ENCODE data around the gene GRIN2B. TPM values are rescaled to one million over a fixed set of nuclear protein-coding genes. Genes with fewer than 3 reads are reported as not detected.

Gene GRIN2B
- total and polyA plus RNA-seq, 9 of the 15 experiments (the other 6 are each of a cell fraction or from before 2014, with no cell fraction given) = not detected

DNA sequence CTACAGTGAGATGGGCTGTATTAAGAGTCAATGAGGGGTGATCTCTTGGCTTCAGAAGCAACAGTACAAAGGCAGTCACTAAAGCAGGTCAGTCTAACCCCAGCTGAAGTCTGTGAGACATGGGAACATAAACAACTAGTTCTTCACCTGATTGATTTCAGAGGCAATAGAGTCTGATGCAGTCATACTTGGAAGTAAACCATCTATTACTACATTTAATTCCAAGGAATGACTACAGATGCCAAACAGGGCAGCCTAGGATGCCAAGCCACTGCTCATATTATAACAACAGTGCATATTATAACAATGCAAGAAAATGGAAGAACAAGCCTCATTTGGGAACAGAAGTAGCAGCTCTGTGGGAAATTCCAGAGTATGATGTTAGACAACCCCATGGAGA is 35.8 kb downstream of the GRIN2B start (continued):
- TF ChIP-seq, protein P1, sequence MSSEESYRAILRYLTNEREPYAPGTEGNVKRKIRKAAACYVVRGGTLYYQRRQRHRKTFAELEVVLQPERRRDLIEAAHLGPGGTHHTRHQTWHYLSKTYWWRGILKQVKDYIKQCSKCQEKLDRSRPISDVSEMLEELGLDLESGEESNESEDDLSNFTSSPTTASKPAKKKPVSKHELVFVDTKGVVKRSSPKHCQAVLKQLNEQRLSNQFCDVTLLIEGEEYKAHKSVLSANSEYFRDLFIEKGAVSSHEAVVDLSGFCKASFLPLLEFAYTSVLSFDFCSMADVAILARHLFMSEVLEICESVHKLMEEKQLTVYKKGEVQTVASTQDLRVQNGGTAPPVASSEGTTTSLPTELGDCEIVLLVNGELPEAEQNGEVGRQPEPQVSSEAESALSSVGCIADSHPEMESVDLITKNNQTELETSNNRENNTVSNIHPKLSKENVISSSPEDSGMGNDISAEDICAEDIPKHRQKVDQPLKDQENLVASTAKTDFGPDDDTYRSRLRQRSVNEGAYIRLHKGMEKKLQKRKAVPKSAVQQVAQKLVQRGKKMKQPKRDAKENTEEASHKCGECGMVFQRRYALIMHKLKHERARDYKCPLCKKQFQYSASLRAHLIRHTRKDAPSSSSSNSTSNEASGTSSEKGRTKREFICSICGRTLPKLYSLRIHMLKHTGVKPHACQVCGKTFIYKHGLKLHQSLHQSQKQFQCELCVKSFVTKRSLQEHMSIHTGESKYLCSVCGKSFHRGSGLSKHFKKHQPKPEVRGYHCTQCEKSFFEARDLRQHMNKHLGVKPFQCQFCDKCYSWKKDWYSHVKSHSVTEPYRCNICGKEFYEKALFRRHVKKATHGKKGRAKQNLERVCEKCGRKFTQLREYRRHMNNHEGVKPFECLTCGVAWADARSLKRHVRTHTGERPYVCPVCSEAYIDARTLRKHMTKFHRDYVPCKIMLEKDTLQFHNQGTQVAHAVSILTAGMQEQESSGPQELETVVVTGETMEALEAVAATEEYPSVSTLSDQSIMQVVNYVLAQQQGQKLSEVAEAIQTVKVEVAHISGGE (CRISPR knock-in tag; IDR thresholded peaks at IDR 0.05) = no peak
- no peak for TF ChIP-seq TAL1 (IDR thresholded peaks at IDR 0.05)

DNA sequence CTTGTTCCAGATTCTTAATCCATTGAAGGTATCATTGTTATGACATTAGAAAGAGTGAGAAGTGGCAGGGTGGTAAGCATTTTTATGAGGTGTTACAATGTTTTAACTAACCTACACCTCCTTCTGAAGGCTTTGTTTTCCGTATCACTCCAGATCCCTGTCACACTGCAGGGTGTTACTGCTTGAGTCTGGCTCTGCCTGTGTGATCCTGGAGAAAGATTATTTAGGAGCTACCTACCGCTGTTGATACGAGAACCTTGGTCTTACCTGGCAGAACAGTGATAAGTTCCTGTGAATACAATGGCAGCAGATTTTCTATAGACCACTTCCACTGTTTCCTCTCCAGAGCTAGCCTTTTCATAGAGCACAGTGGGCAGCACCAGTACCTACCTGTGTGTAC is 36.2 kb downstream of the GRIN2B start:
- no peaks in the 10 kb centered on the region for H3K4me1 ChIP-seq (replicated peaks in 1 of 2; ENCODE audit: control insufficient read depth in 2 of 2, insufficient read depth in 2 of 2, low read length in 2 of 2)
- DNase-seq (ENCODE audit: extremely low read depth in 1 of 4, low spot score in 3 of 4) = no peak
- WGBS (ENCODE audit: insufficient coverage, low coverage, missing lambda C conversion rate) = 0% methylated on average over 1 of the region's 3 CpGs
- BruUV-seq (replicated peaks) = no TSS peak
- POLR2A ChIA-PET = interaction anchor here (0.6 kb wide), 1 partner anchor 276 kb away, joined by 3 read pairs; no protein-coding TSS in a partner anchor
- H3K4me3 ChIP-seq = no peak overlapping the region
- H2AFZ ChIP-seq (ENCODE audit: low read depth, low read length) = no peak overlapping the region
- in situ Hi-C loops (cut with MboI) = no loop called here
- H3K4me2 ChIP-seq (ENCODE audit: insufficient read depth, low read length) = no peak overlapping the region
- CTCF ChIA-PET (ENCODE audit: low intra/inter-chr PET ratio) = no interaction called here
- no peak overlapping the region for H3K27ac ChIP-seq (ENCODE audit: extremely low read depth, low read depth, low read length)
- ATAC-seq = no peak
- no peaks in the 10 kb centered on the region for H4K20me1 ChIP-seq (replicated peaks; ENCODE audit: control insufficient read depth, insufficient read depth, low read length)
- TF ChIP-seq TSC22D4 (tag; IDR thresholded peaks at IDR 0.05) (no peak), NFE2L1 (tag; IDR thresholded peaks at IDR 0.05; ENCODE audit: borderline replicate concordance, low read depth) (no peak), FIP1L1 (IDR thresholded peaks at IDR 0.05; ENCODE audit: low read depth, low read length, poor library complexity, severe bottlenecking) (no peak), HDAC8 (tag; IDR thresholded peaks at IDR 0.05) (no peak), SMARCA5 (IDR thresholded peaks at IDR 0.05) (no peak)
- TF ChIP-seq, protein P2, sequence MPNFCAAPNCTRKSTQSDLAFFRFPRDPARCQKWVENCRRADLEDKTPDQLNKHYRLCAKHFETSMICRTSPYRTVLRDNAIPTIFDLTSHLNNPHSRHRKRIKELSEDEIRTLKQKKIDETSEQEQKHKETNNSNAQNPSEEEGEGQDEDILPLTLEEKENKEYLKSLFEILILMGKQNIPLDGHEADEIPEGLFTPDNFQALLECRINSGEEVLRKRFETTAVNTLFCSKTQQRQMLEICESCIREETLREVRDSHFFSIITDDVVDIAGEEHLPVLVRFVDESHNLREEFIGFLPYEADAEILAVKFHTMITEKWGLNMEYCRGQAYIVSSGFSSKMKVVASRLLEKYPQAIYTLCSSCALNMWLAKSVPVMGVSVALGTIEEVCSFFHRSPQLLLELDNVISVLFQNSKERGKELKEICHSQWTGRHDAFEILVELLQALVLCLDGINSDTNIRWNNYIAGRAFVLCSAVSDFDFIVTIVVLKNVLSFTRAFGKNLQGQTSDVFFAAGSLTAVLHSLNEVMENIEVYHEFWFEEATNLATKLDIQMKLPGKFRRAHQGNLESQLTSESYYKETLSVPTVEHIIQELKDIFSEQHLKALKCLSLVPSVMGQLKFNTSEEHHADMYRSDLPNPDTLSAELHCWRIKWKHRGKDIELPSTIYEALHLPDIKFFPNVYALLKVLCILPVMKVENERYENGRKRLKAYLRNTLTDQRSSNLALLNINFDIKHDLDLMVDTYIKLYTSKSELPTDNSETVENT (CRISPR knock-in tag; IDR thresholded peaks at IDR 0.05) = no peak
- TF ChIP-seq, protein P3, sequence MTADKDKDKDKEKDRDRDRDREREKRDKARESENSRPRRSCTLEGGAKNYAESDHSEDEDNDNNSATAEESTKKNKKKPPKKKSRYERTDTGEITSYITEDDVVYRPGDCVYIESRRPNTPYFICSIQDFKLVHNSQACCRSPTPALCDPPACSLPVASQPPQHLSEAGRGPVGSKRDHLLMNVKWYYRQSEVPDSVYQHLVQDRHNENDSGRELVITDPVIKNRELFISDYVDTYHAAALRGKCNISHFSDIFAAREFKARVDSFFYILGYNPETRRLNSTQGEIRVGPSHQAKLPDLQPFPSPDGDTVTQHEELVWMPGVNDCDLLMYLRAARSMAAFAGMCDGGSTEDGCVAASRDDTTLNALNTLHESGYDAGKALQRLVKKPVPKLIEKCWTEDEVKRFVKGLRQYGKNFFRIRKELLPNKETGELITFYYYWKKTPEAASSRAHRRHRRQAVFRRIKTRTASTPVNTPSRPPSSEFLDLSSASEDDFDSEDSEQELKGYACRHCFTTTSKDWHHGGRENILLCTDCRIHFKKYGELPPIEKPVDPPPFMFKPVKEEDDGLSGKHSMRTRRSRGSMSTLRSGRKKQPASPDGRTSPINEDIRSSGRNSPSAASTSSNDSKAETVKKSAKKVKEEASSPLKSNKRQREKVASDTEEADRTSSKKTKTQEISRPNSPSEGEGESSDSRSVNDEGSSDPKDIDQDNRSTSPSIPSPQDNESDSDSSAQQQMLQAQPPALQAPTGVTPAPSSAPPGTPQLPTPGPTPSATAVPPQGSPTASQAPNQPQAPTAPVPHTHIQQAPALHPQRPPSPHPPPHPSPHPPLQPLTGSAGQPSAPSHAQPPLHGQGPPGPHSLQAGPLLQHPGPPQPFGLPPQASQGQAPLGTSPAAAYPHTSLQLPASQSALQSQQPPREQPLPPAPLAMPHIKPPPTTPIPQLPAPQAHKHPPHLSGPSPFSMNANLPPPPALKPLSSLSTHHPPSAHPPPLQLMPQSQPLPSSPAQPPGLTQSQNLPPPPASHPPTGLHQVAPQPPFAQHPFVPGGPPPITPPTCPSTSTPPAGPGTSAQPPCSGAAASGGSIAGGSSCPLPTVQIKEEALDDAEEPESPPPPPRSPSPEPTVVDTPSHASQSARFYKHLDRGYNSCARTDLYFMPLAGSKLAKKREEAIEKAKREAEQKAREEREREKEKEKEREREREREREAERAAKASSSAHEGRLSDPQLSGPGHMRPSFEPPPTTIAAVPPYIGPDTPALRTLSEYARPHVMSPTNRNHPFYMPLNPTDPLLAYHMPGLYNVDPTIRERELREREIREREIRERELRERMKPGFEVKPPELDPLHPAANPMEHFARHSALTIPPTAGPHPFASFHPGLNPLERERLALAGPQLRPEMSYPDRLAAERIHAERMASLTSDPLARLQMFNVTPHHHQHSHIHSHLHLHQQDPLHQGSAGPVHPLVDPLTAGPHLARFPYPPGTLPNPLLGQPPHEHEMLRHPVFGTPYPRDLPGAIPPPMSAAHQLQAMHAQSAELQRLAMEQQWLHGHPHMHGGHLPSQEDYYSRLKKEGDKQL (CRISPR knock-in tag; IDR thresholded peaks at IDR 0.05; ENCODE audit: borderline replicate concordance) = no peak
- H3K9ac ChIP-seq (ENCODE audit: insufficient read depth in 1 of 2, low read depth in 2 of 2, low read length in 2 of 2) = no peak overlapping the region
- no peaks in the 10 kb centered on the region for H3K27me3 ChIP-seq (ENCODE audit: control insufficient read depth in 2 of 2, insufficient read depth in 2 of 2, low read length in 2 of 2)
- H3K9me3 ChIP-seq (replicated peaks; ENCODE audit: control insufficient read depth, insufficient read depth, low read depth, low read length) = no peaks in the 10 kb centered on the region
- H3K79me2 ChIP-seq (ENCODE audit: control insufficient read depth, insufficient read depth, low read length) = no peaks in the 10 kb centered on the region
- H3K36me3 ChIP-seq (ENCODE audit: control insufficient read depth, insufficient read depth, low read length) = no peaks in the 10 kb centered on the region
- H3K9me1 ChIP-seq (ENCODE audit: control insufficient read depth, insufficient read depth, low read length) = no peaks in the 10 kb centered on the region
- FAIRE-seq = no peak
- intact Hi-C loops (cut with micrococcal nuclease) = loop anchor here (10.0 kb wide), 1 partner anchor 210 kb away; no protein-coding TSS in a partner anchor
